Measurements from ENCODE around the gene NFKBIE. TPM values are rescaled to one million over a fixed set of nuclear protein-coding genes. Genes with fewer than 3 reads are reported as not detected.

NFKBIE gene
- total and polyA plus RNA-seq, 2 of the 13 experiments (the other 11 are each of a cell fraction or from before 2014, with no cell fraction given), result 6.7 to 14.5 TPM

- TF ChIP-seq HMGXB3 (CRISPR knock-in tag; IDR thresholded peaks at IDR 0.05; ENCODE audit: borderline replicate concordance), result no peak
- 0 out of 2 replicates have a peak, but pooled peaks have one; percentile 67 for TF ChIP-seq KLF11 (CRISPR knock-in tag; IDR thresholded peaks at IDR 0.05)
- TF ChIP-seq FOXO1 (CRISPR knock-in tag; IDR thresholded peaks at IDR 0.05), result no peak
- TF ChIP-seq ZNF75D (CRISPR knock-in tag; IDR thresholded peaks at IDR 0.05; ENCODE audit: borderline replicate concordance), result no peak
- TF ChIP-seq ZNF468 (CRISPR knock-in tag; IDR thresholded peaks at IDR 0.05), result no peak
- TF ChIP-seq ZBTB14 (CRISPR knock-in tag; IDR thresholded peaks at IDR 0.05), result peak; percentile 63
- TF ChIP-seq SNAPC5 (CRISPR knock-in tag; IDR thresholded peaks at IDR 0.05; ENCODE audit: borderline replicate concordance), result no peak
- no peak for TF ChIP-seq TARDBP (CRISPR knock-in tag; IDR thresholded peaks at IDR 0.05)
- peak; percentile 95; the same call in 1 of the 2 replicates for TF ChIP-seq E2F2 (CRISPR knock-in tag; IDR thresholded peaks at IDR 0.05; ENCODE audit: borderline replicate concordance)
- TF ChIP-seq ZNF775 (CRISPR knock-in tag; IDR thresholded peaks at IDR 0.05; ENCODE audit: borderline replicate concordance), result 0 out of 2 replicates have a peak, but pooled peaks have one; percentile 21
- 0 out of 2 replicates have a peak, but pooled peaks have one; percentile 85 for TF ChIP-seq CREBL2 (CRISPR knock-in tag; IDR thresholded peaks at IDR 0.05; ENCODE audit: borderline replicate concordance)
- no peak for TF ChIP-seq TBX3 (IDR thresholded peaks at IDR 0.05; ENCODE audit: borderline replicate concordance)
- no peak for TF ChIP-seq ZMYM2 (CRISPR knock-in tag; IDR thresholded peaks at IDR 0.05)
- TF ChIP-seq JUNB (CRISPR knock-in tag; IDR thresholded peaks at IDR 0.05; ENCODE audit: borderline replicate concordance), result no peak
- peak; percentile 96; the same call in 1 of the 2 replicates for TF ChIP-seq MTERF4 (CRISPR knock-in tag; IDR thresholded peaks at IDR 0.05)
- TF ChIP-seq ZNF513 (CRISPR knock-in tag; conservative IDR thresholded peaks at IDR 0.05), result peak; percentile 96; the same call in 1 of the 2 replicates
- no peak for TF ChIP-seq SYNCRIP (IDR thresholded peaks at IDR 0.05; ENCODE audit: insufficient read depth, low read depth, low read length)
- 0 out of 2 replicates have a peak, but pooled peaks have one; percentile 5 for TF ChIP-seq PITX1 (CRISPR knock-in tag; IDR thresholded peaks at IDR 0.05)
- TF ChIP-seq TEAD3 (CRISPR knock-in tag; optimal IDR thresholded peaks at IDR 0.05; ENCODE audit: borderline replicate concordance), result no peak
Observed at GRCh38 chr6:44246663-44247337, 18.6 kb downstream of the NFKBIE start, which contains the start of gene HSP90AB1 (continued).

Measured in HepG2 (cell line).